Activated B cell treated with CpG ODN at 0.5 μM for 24 hours (primary cell): ENCODE data around the gene CCL21. TPM values are rescaled to one million over a fixed set of nuclear protein-coding genes. Genes with fewer than 3 reads are reported as not detected.

Experiments used
- ATAC-seq: fragments of 200-7000 bp; cut with Tn5 transposase; one replicate; pipeline ENCODE4 v1.10.0; 2021; ENCODE audit warnings: low read depth, mild to moderate bottlenecking, moderate library complexity
- CTCF ChIA-PET: fragments of 350-600 bp; sonication (Branson Sonifier 250); formaldehyde crosslinking; loops from one replicate; lab custom pipeline; 2021; ENCODE audit warnings: antibody characterized with exemption; lab: Charles Lee
- POLR2A ChIA-PET: fragments of 350-600 bp; sonication (Branson Sonifier 250); formaldehyde crosslinking; loops from one replicate; lab custom pipeline; 2021; ENCODE audit warnings: antibody characterized with exemption; lab: Charles Lee
- DNase-seq: peaks from one replicate; pipeline ENCODE4 v3.0.0; 2022
- H3K27ac Mint-ChIP-seq: one replicate; pipeline ENCODE4 v1.8.0; 2020; ENCODE audit warnings: mixed read lengths
- H3K27me3 Mint-ChIP-seq: one replicate; pipeline ENCODE4 v1.8.0; 2021; ENCODE audit warnings: mixed read lengths
- H3K36me3 Mint-ChIP-seq: one replicate; pipeline ENCODE4 v1.8.0; 2021; ENCODE audit warnings: low read depth, mixed read lengths
- H3K4me1 Mint-ChIP-seq: one replicate; pipeline ENCODE4 v1.8.0; 2021; ENCODE audit warnings: mixed read lengths
- H3K4me3 Mint-ChIP-seq: one replicate; pipeline ENCODE4 v1.8.0; 2020; ENCODE audit warnings: mild to moderate bottlenecking, mixed read lengths
- H3K9me3 Mint-ChIP-seq: one replicate; pipeline ENCODE4 v1.8.0; 2020; ENCODE audit warnings: mixed read lengths
- intact Hi-C: fragments of 100-400 bp; cut with micrococcal nuclease; formaldehyde crosslinking; loops from one replicate; pipeline ENCODE4 v1.15.1; 2024
- total RNA-seq: library from RNA; stranded (reverse); gene quantifications from 2 replicates; pipeline ENCODE4 v1.2.3, GENCODE V29; 2022
- TF ChIP-seq, protein P1 (sequence below): fragments of 200-600 bp; IDR thresholded peaks from one replicate; pipeline ENCODE4 v1.8.0; 2022; ENCODE audit warnings: antibody characterized with exemption, mild to moderate bottlenecking

Gene CCL21
- total RNA-seq, 1 donor from 2014 or later = not detected

DNA sequence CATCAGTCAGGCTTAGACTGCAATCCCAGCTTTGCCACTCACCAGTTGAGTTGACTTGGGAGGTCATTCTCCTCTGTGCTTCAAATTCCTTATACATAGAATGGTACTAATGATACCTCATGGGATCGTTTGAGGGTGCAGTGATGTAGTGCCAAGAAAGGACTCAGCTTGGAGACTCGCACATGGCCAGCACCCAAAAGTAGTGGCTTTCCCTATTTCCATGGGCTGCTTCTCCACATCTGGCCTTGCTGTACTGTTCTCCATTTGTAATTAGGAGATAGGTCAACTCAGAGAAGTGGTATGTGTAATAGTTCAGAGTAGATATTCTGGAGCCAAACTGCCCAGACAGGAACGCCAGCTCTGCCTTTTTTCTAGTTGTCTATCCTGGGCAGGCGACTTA is 24.3 kb downstream of the CCL21 start:
- Mint-ChIP-seq H3K4me3 (no peak overlapping the region), H3K9me3 (no peaks in the 10 kb centered on the region), H3K27me3 (peaks cover 8% of the 10 kb centered on the region), H3K36me3 (no peaks in the 10 kb centered on the region), H3K27ac (no peak overlapping the region), H3K4me1 (peaks cover 4% of the 10 kb centered on the region)
- POLR2A ChIA-PET = no interaction called here
- intact Hi-C loops = no loop called here
- TF ChIP-seq, protein P1, sequence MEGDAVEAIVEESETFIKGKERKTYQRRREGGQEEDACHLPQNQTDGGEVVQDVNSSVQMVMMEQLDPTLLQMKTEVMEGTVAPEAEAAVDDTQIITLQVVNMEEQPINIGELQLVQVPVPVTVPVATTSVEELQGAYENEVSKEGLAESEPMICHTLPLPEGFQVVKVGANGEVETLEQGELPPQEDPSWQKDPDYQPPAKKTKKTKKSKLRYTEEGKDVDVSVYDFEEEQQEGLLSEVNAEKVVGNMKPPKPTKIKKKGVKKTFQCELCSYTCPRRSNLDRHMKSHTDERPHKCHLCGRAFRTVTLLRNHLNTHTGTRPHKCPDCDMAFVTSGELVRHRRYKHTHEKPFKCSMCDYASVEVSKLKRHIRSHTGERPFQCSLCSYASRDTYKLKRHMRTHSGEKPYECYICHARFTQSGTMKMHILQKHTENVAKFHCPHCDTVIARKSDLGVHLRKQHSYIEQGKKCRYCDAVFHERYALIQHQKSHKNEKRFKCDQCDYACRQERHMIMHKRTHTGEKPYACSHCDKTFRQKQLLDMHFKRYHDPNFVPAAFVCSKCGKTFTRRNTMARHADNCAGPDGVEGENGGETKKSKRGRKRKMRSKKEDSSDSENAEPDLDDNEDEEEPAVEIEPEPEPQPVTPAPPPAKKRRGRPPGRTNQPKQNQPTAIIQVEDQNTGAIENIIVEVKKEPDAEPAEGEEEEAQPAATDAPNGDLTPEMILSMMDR = no peak
- DNase-seq = no peak
- ATAC-seq = no peak
- CTCF ChIA-PET = interaction anchor here (1.2 kb wide), 1 partner anchor 10 kb away, joined by 3 read pairs; no protein-coding TSS in a partner anchor

DNA sequence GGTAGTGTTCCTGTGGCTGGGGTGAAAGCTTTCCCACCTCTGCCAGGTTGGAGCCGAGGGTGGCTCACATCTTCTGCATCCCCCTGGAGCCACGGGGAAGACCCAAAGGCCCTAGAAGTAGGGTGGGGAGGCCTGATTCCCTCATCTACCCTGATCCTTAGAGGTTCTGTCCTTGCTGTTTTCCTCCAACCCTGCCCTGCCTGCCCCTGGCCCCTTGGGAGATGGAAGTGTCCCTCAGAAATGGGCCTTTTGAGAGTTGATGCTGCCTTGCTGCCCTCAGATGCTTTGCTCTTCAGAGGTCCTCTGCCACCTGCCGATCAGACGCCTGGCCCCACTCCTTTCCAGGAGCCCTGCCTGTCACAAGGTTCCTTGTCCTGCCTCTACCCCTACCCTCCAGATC is 25.1 kb downstream of the CCL21 start:
- Mint-ChIP-seq H3K27ac (no peak overlapping the region), H3K36me3 (no peaks in the 10 kb centered on the region), H3K9me3 (no peaks in the 10 kb centered on the region), H3K27me3 (peaks cover 5% of the 10 kb centered on the region), H3K4me1 (peaks cover 4% of the 10 kb centered on the region), H3K4me3 (no peak overlapping the region)
- TF ChIP-seq, protein P1 = no peak
- intact Hi-C loops = no loop called here
- ChIA-PET CTCF (no interaction called here), POLR2A (no interaction called here)
- ATAC-seq = no peak
- DNase-seq = no peak

DNA sequence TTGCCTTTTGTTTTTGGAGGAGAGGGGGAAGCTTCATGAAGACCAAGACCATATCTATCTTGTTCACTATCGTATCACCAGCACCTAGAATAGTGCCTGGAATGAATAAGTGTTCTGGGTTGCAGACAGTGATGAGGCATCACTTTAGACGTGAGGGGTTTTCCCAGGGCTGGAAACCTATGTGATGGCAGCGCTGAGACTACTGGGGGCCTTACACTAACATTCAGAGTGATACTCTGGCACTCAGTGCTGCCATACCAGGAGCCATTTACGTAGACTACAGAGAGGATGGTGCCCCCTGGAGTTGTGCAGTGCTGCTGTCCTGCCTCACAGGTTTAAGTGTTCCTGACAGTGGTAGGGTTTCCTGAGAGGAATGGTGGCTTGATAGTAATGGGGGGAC is 25.8 kb downstream of the CCL21 start:
- Mint-ChIP-seq H3K27ac (no peak overlapping the region), H3K4me3 (no peak overlapping the region), H3K27me3 (peaks cover 2% of the 10 kb centered on the region), H3K4me1 (peaks cover 4% of the 10 kb centered on the region), H3K36me3 (no peaks in the 10 kb centered on the region), H3K9me3 (no peaks in the 10 kb centered on the region)
- no peak for DNase-seq
- peak; percentile 21 for ATAC-seq
- intact Hi-C loops = no loop called here
- CTCF ChIA-PET = no interaction called here
- POLR2A ChIA-PET = no interaction called here
- TF ChIP-seq, protein P1 = no peak

DNA sequence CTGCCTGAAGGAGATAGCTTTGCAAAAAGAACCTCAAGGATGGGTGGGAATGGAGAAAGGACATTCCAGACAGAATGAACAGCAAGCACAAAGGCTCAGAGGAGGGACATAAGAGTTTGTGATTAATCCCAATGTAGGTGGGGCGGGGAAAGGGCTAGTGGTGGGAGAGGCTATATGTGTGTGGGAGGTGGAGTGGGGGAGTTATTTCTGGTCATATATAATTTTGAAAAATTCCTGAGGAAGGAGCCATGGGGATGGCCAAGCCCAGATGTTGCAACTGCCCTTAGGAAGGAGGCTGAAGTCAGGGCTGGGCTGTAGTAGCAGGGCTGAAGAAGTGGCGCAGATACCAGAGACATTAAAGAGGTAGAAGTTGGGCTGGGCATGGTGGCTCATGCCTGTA is 34.1 kb downstream of the CCL21 start:
- Mint-ChIP-seq H3K27ac (no peak overlapping the region), H3K36me3 (no peaks in the 10 kb centered on the region), H3K4me1 (no peaks in the 10 kb centered on the region), H3K9me3 (no peaks in the 10 kb centered on the region), H3K27me3 (no peaks in the 10 kb centered on the region), H3K4me3 (no peak overlapping the region)
- ATAC-seq = no peak
- intact Hi-C loops = loop anchor here (1.0 kb wide), 1 partner anchor 26 kb away; no protein-coding TSS in a partner anchor
- ChIA-PET CTCF (interaction anchor here (1.0 kb wide), 1 partner anchor 10 kb away, joined by 3 read pairs; no protein-coding TSS in a partner anchor), POLR2A (no interaction called here)
- no peak for DNase-seq
- TF ChIP-seq, protein P1 = no peak

DNA sequence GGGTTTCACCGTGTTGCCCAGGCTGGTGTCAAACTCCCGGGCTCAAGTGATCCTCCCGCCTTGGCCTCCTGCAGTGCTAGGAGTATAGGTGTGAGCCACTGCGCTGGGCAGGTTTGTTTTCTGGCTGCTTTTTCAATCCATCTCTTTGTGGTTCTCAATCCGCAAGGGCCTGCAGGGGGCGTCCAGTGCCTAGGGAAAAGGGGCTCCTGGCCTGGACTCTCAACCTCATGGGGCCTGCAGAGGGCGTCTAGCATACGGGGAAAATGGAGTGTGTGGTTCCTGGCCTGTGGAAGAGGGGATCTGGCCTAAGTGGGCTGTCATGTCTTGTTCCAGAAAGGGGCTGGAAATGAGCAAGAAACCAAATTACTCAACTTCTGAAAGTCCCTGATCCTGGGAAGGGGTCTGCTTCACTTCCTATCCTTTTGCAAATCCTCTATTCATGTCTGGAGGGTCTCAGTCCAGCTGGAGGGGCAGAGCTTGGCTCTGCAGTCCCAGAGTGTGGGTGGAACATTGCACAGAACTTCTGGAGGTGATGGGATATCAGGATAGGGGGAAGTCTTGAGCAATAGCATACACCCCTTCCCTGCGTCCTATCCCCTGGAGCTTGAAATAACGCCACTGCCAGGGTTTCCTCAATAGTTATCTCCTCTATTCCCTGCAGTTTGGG is 34.8 kb downstream of the CCL21 start:
- POLR2A ChIA-PET = no interaction called here
- ATAC-seq (peak; percentile 71), DNase-seq (peak; percentile 24)
- Mint-ChIP-seq H3K36me3 (no peaks in the 10 kb centered on the region), H3K4me3 (no peak overlapping the region), H3K9me3 (peaks cover 4% of the 10 kb centered on the region), H3K27ac (no peak overlapping the region), H3K4me1 (no peaks in the 10 kb centered on the region), H3K27me3 (no peaks in the 10 kb centered on the region)
- intact Hi-C loops = loop anchor here (1.0 kb wide), 1 partner anchor 27 kb away; no protein-coding TSS in a partner anchor
- CTCF ChIA-PET = interaction anchor here (1.0 kb wide), 1 partner anchor 11 kb away, joined by 3 read pairs; no protein-coding TSS in a partner anchor
- TF ChIP-seq, protein P1 = no peak
